ENCODE measurements around the gene CYB5R3. TPM values are rescaled to one million over a fixed set of nuclear protein-coding genes. Genes with fewer than 3 reads are reported as not detected.

CYB5R3 gene
- total and polyA plus RNA-seq, 4 donors: 90.2 to 265 (median 156) TPM

- no peak for ATAC-seq (ENCODE audit: insufficient read depth, low FRiP score)
- no peak for TF ChIP-seq CTCF (IDR thresholded peaks at IDR 0.05; ENCODE audit: control extremely low read depth, extremely low read depth)
- no peaks in the 10 kb centered on the region for H3K9me3 ChIP-seq (ENCODE audit: control insufficient read depth in 4 of 4, insufficient read depth in 3 of 4, low read length in 3 of 4)
- H3K36me3 ChIP-seq (ENCODE audit: control insufficient read depth in 4 of 4, insufficient read depth in 4 of 4, low read length in 4 of 4): peaks cover 0 to 69% (median 35%) of the 10 kb centered on the region in 4 donors
- DNase-seq: no peak
- H3K27ac ChIP-seq (ENCODE audit: low read depth in 1 of 2, low read length in 1 of 2): no peak overlapping the region
- H3K27me3 ChIP-seq (ENCODE audit: control insufficient read depth in 3 of 3, insufficient read depth in 3 of 3, low read length in 2 of 3): no peaks in the 10 kb centered on the region
- H3K4me1 ChIP-seq (ENCODE audit: control insufficient read depth in 5 of 5, insufficient read depth in 5 of 5, low read length in 5 of 5): peaks cover 0 to 3% (median 0%) of the 10 kb centered on the region in 5 donors
- WGBS, 2 donors: 92% methylated on average over 27 to 28 of the region's 28 CpGs
- H3K9ac ChIP-seq (ENCODE audit: insufficient read depth in 1 of 2, low read length in 2 of 2): no peak overlapping the region
- H3K4me3 ChIP-seq: no peak overlapping the region
Observed at GRCh38 chr22:42630901-42631602, 18.1 kb downstream of the CYB5R3 start.

DNA sequence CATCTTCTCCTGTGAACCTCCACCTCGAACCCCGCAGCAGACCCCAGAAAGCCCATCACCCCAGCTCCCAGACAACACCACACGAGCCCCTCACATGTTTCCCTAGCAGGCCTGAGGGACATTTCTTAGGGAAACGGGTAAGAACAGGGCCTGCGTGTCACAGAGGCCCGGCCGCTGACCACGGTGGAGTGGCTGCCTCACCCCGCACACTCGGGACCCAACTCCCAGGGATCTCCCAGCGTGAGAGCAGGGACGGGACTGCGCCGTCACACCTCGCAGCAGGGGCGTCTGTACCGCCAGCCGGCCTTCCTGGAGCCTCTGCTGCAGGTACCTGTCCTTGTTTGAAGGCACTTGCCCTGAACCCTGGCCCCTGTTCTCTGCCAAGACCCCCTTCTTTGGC lies 19.0 kb downstream of the CYB5R3 start:
- DNase-seq (no peak), ATAC-seq (ENCODE audit: insufficient read depth, low FRiP score) (no peak)
- H3K4me1 ChIP-seq (ENCODE audit: control insufficient read depth in 5 of 5, insufficient read depth in 5 of 5, low read length in 5 of 5): no peaks in the 10 kb centered on the region
- H3K27ac ChIP-seq (ENCODE audit: low read depth in 1 of 2, low read length in 1 of 2): no peak overlapping the region
- H3K27me3 ChIP-seq (ENCODE audit: control insufficient read depth in 3 of 3, insufficient read depth in 3 of 3, low read length in 2 of 3): no peaks in the 10 kb centered on the region
- no peak for TF ChIP-seq CTCF (IDR thresholded peaks at IDR 0.05; ENCODE audit: control extremely low read depth, extremely low read depth)
- 97% methylated on average over 18 of the region's 18 CpGs for WGBS, 2 donors
- H3K9me3 ChIP-seq (ENCODE audit: control insufficient read depth in 4 of 4, insufficient read depth in 3 of 4, low read length in 3 of 4): no peaks in the 10 kb centered on the region
- H3K9ac ChIP-seq (ENCODE audit: insufficient read depth in 1 of 2, low read length in 2 of 2): no peak overlapping the region
- H3K4me3 ChIP-seq: no peak overlapping the region
- peaks cover 0 to 74% (median 40%) of the 10 kb centered on the region in 4 donors for H3K36me3 ChIP-seq (ENCODE audit: control insufficient read depth in 4 of 4, insufficient read depth in 4 of 4, low read length in 4 of 4)

DNA sequence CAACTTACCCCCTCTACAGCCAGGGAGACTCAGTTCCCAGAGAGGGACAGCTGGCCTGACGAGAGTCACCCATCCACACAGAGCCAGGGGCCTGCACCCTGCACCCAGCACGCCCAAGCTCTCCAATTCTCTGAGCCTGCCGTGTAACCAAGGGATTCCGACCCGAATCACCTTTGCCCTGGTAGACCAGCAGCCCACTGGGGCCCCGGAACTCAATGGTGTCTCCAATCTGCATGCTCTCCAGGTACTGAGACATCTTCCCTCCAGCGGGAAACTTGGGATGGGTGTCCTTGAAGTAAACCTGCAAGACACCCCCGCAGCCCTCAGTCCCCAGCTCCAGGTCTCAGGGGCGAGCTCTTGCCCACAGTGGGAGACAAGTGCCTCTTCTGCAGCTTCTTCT lies 21.2 kb downstream of the CYB5R3 start:
- ATAC-seq (ENCODE audit: insufficient read depth, low FRiP score) (no peak), DNase-seq (no peak)
- H3K4me1 ChIP-seq (ENCODE audit: control insufficient read depth in 5 of 5, insufficient read depth in 5 of 5, low read length in 5 of 5): peaks cover 0 to 11% (median 0%) of the 10 kb centered on the region in 5 donors
- no peak overlapping the region for H3K27ac ChIP-seq (ENCODE audit: low read depth in 1 of 2, low read length in 1 of 2)
- TF ChIP-seq CTCF (IDR thresholded peaks at IDR 0.05; ENCODE audit: control extremely low read depth, extremely low read depth): no peak
- no peaks in the 10 kb centered on the region for H3K27me3 ChIP-seq (ENCODE audit: control insufficient read depth in 3 of 3, insufficient read depth in 3 of 3, low read length in 2 of 3)
- H3K4me3 ChIP-seq: no peak overlapping the region
- peaks cover 0 to 83% (median 42%) of the 10 kb centered on the region in 4 donors for H3K36me3 ChIP-seq (ENCODE audit: control insufficient read depth in 4 of 4, insufficient read depth in 4 of 4, low read length in 4 of 4)
- H3K9ac ChIP-seq (ENCODE audit: insufficient read depth in 1 of 2, low read length in 2 of 2): no peak overlapping the region
- H3K9me3 ChIP-seq (ENCODE audit: control insufficient read depth in 4 of 4, insufficient read depth in 3 of 4, low read length in 3 of 4): no peaks in the 10 kb centered on the region
- 96 to 97% methylated on average over 9 of the region's 9 CpGs for WGBS, 2 donors
